GM21717 (cell line): ENCODE measurements around the gene ERP44.
"Not testable (repeated sequence)": the region's sequence is repeated elsewhere in the genome, so short reads cannot be mapped to it uniquely, and the experiment has no call there.

Source experiments
- ATAC-seq: cut with Tn5 transposase; IDR thresholded peaks from one replicate; pipeline ENCODE4 v1.9.1; 2021; ENCODE audit warnings: mild to moderate bottlenecking, moderate library complexity; ENCODE audit not compliant: unreplicated experiment

Gene ERP44

GRCh38 chr9:100098887-100099721 is at the start of gene ERP44, which contains the start of gene INVS:
Gene ERP44, minus strand, starts transcription at chr9:100099000. Its CDS starts 160 bp downstream, at chr9:100098840.
Gene INVS, plus strand, starts transcription at chr9:100099243. Its CDS starts 5,279 bp downstream, at chr9:100104522.
- ATAC-seq = peak; percentile 99

DNA sequence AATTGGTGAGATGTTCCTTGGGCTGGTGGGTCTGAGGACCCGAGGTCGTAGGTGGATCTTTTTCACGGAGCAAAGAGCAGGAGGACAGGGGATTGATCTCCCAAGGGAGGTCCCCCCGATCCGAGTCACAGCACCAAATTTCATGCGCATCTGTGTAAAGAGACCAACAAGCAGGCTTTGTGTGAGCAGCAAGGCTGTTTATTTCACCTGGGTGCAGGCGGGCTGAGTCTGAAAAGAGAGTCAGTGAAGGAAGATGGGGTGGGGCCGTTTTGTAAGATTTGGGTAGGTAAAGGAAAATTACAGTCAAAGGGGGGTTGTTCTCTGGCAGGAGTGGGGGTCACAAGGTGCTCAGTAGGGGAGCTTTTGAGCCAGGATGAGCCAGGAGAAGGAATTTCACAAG is 47.2 kb upstream of the ERP44 start:
- ATAC-seq = not testable (repeated sequence)

GRCh38 chr9:100145167-100145934 is 46.6 kb upstream of the ERP44 start:
- ATAC-seq = not testable (repeated sequence)

GRCh38 chr9:100141862-100142261 is 43.1 kb upstream of the ERP44 start:
- ATAC-seq = not testable (repeated sequence)

DNA sequence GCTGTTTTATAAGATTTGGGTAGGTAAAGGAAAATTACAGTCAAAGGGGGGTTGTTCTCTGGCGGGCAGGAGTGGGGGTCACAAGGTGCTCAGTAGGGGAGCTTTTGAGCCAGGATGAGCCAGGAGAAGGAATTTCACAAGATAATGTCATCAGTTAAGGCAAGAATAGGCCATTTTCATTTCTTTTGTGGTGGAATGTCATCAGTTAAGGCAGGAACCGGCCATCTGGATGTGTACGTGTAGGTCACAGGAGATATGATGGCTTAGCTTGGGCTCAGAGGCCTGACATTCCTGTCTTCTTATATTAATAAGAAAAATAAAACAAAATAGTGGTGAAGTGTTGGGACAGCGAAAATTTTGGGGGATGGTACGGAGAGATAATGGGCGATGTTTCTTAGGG is 41.5 kb upstream of the ERP44 start:
- ATAC-seq = not testable (repeated sequence)

GRCh38 chr9:100136799-100137198 is 38.0 kb upstream of the ERP44 start:
- ATAC-seq = not testable (repeated sequence)

GRCh38 chr9:100134731-100135130 is 35.9 kb upstream of the ERP44 start:
- no peak for ATAC-seq

- no peak for ATAC-seq
These were observed 33.2 kb upstream of the ERP44 start for GRCh38 chr9:100131875-100132430.

DNA sequence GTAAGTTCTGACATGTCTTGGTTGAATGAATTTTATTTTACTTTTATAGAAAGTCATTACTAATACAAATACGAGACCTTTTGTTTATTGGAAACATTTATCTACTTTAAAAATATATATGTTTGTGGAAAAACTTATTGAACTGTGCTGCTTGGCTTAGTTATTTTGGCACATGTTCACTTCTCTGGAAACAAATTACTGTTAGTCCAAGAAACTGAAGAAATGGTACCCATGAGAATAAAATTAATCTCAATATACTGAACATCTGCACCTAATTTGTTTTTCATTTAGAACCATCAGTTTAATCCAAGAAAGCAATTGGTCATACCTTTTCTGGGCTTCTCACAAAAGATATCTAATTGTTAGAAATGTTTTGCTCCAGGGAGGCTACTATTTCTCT is 32.4 kb upstream of the ERP44 start:
- no peak for ATAC-seq

DNA sequence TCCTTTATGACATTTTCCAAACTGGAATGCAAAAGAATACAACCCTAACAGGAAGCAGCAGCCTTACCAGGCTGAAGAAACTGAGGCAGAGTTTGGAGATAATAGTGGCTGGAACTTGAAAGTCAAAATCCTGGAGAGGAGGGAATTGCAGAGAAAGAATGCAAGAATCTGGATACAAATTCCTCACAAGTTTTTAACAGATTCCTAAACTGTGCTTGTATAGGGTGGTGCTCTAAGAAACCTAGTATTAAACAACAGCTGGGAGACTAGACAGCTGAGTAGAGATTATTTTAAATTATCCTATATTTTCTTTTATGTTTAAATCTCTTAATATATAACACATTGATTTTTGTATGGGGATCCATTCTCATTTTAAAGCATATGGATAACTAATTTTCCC is 31.0 kb upstream of the ERP44 start:
- no peak for ATAC-seq

- ATAC-seq = no peak
These were observed 27.6 kb upstream of the ERP44 start for GRCh38 chr9:100126423-100126822.

GRCh38 chr9:100125910-100126309 is 27.1 kb upstream of the ERP44 start:
- no peak for ATAC-seq

DNA sequence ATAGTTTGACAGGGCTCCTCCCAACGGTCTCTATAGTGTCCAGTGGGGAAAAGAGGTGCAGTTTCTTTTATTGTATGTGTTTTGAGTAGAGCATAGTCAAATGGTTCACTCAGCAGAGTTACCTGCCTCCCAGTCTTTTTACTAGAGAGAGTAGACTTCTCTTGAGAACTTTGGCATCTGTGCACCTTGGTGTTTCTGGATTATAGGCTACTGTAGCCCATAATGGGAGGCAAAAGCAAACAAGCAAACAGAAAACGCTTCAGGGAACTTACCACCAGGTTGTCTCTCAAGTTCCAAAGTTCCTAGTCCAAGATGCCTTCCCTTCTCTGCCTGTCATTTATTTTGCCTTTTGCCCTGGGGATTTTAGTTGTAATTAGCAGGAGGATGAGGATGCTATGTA is 26.4 kb upstream of the ERP44 start:
- no peak for ATAC-seq

- no peak for ATAC-seq
These were observed 21.5 kb upstream of the ERP44 start for GRCh38 chr9:100120286-100120685.

- ATAC-seq = no peak
These were observed 18.5 kb upstream of the ERP44 start for GRCh38 chr9:100117316-100117715.

- ATAC-seq = no peak
These were observed 14.0 kb upstream of the ERP44 start for GRCh38 chr9:100112677-100113336.

GRCh38 chr9:100111235-100111634 is 12.4 kb upstream of the ERP44 start:
- no peak for ATAC-seq

GRCh38 chr9:100108559-100108958 is 9.8 kb upstream of the ERP44 start:
- ATAC-seq = no peak

GRCh38 chr9:100106616-100107015 is 7.8 kb upstream of the ERP44 start:
- no peak for ATAC-seq

- no peak for ATAC-seq
These were observed 7.1 kb upstream of the ERP44 start for GRCh38 chr9:100105861-100106260.

- no peak for ATAC-seq
These were observed 5.5 kb upstream of the ERP44 start for GRCh38 chr9:100104314-100104713.
